ENCODE results near the gene TIGAR.

TIGAR gene

DNA sequence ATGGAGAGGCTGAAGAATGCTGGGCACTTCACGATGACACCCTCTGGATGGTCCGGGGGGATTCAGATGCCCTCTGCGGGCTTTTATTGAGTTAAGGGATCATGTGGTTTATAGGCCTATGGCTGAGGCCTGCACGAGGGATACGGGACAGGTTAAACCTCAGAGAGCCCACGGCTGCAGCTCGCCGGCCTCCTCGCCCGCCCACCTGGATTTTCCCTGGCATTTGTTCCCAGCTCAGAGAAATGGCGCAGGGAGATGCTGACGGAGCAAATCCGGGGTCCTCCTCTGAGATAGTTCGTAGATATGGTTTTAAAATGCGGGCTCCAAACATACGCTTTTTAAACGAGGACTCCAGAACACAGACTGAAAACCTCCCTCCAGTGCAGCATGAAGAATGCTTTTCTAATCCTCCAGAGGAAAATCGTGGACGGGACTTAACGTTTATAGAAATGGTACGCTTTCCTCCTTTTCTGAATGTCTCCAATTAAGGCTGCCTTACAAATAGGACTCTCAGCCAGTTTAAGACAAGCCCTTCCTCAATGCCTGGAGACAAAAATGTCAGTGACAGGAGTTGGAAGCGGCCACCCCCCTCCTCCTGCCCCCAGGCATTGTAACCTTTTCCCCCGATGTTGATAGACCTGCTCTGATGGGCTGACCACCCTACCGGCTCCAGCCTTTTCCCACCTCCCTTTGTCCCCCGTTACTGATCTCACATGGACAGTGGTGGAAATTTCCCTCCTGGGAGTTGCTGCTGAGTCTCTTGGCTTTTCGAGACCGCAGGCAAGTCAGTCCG, 30.8 kb upstream of the TIGAR start:
- TF ChIP-seq TCF12 (IDR thresholded peaks at IDR 0.05; ENCODE audit: low read depth) (no peak), CREB1 (IDR thresholded peaks at IDR 0.05; ENCODE audit: low read depth) (no peak), FOXM1 (IDR thresholded peaks at IDR 0.05; ENCODE audit: borderline replicate concordance, low read depth) (no peak), NFIC (IDR thresholded peaks at IDR 0.05) (no peak), TAF1 (IDR thresholded peaks at IDR 0.05; ENCODE audit: low read depth) (no peak), EGR1 (IDR thresholded peaks at IDR 0.05) (no peak), EP300 (IDR thresholded peaks at IDR 0.05; ENCODE audit: borderline replicate concordance) (no peak), CEBPB (IDR thresholded peaks at IDR 0.05) (no peak), ZBTB7A (IDR thresholded peaks at IDR 0.05; ENCODE audit: low read depth) (no peak), RAD21 (IDR thresholded peaks at IDR 0.05; ENCODE audit: low read depth) (no peak), TEAD4 (IDR thresholded peaks at IDR 0.05) (no peak), YY1 (IDR thresholded peaks at IDR 0.05; ENCODE audit: low read depth) (no peak)
- TF ChIP-seq, protein P1, sequence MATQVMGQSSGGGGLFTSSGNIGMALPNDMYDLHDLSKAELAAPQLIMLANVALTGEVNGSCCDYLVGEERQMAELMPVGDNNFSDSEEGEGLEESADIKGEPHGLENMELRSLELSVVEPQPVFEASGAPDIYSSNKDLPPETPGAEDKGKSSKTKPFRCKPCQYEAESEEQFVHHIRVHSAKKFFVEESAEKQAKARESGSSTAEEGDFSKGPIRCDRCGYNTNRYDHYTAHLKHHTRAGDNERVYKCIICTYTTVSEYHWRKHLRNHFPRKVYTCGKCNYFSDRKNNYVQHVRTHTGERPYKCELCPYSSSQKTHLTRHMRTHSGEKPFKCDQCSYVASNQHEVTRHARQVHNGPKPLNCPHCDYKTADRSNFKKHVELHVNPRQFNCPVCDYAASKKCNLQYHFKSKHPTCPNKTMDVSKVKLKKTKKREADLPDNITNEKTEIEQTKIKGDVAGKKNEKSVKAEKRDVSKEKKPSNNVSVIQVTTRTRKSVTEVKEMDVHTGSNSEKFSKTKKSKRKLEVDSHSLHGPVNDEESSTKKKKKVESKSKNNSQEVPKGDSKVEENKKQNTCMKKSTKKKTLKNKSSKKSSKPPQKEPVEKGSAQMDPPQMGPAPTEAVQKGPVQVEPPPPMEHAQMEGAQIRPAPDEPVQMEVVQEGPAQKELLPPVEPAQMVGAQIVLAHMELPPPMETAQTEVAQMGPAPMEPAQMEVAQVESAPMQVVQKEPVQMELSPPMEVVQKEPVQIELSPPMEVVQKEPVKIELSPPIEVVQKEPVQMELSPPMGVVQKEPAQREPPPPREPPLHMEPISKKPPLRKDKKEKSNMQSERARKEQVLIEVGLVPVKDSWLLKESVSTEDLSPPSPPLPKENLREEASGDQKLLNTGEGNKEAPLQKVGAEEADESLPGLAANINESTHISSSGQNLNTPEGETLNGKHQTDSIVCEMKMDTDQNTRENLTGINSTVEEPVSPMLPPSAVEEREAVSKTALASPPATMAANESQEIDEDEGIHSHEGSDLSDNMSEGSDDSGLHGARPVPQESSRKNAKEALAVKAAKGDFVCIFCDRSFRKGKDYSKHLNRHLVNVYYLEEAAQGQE (IDR thresholded peaks at IDR 0.05; ENCODE audit: low read depth) = no peak
- TF ChIP-seq, protein P2, sequence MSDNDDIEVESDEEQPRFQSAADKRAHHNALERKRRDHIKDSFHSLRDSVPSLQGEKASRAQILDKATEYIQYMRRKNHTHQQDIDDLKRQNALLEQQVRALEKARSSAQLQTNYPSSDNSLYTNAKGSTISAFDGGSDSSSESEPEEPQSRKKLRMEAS (IDR thresholded peaks at IDR 0.05) = no peak
- TF ChIP-seq, protein P3, sequence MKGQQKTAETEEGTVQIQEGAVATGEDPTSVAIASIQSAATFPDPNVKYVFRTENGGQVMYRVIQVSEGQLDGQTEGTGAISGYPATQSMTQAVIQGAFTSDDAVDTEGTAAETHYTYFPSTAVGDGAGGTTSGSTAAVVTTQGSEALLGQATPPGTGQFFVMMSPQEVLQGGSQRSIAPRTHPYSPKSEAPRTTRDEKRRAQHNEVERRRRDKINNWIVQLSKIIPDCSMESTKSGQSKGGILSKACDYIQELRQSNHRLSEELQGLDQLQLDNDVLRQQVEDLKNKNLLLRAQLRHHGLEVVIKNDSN (IDR thresholded peaks at IDR 0.05) = no peak

DNA sequence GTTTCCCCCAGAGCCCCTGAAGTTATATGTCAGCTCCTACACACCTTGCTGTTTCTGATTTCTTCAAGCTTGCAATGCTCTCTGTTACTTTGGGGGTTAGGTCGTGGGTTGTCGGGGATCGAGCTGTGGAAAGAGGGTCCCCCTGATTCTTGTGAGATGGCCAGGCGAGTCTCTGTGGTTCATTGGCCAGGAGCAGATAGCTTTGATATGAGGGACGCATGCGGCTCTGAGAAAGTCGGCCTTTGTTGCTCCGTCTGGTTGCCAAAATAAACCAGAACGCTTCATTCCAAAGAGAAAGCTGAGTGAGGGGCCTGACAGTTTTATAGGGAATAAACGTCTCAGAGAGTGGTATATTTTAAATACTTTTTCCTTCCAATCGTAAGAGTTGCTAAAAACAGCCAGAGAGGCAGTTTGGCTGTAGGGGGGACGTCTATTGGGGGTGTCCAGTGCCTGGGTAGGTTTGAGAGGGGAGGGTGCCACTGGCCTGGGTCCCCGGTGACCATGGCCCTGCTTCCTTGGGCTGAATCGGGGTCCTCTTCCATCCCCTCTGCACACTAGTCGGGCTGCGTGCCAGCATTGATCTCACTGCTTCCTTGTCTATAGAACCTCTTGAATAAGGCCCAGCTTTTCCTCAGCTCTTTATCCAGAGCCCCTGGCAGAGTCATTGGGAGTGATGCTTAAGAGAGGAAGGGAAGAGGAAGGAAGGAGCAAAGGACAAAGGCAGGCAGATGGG, 28.5 kb upstream of the TIGAR start:
- TF ChIP-seq CREB1 (IDR thresholded peaks at IDR 0.05; ENCODE audit: low read depth) = no peak
- TF ChIP-seq EP300 (IDR thresholded peaks at IDR 0.05; ENCODE audit: borderline replicate concordance) = no peak
- TF ChIP-seq TCF12 (IDR thresholded peaks at IDR 0.05; ENCODE audit: low read depth) = no peak
- TF ChIP-seq YY1 (IDR thresholded peaks at IDR 0.05; ENCODE audit: low read depth) = no peak
- TF ChIP-seq EGR1 (IDR thresholded peaks at IDR 0.05) = no peak
- TF ChIP-seq, protein P2 (IDR thresholded peaks at IDR 0.05) = no peak
- TF ChIP-seq TAF1 (IDR thresholded peaks at IDR 0.05; ENCODE audit: low read depth) = no peak

DNA sequence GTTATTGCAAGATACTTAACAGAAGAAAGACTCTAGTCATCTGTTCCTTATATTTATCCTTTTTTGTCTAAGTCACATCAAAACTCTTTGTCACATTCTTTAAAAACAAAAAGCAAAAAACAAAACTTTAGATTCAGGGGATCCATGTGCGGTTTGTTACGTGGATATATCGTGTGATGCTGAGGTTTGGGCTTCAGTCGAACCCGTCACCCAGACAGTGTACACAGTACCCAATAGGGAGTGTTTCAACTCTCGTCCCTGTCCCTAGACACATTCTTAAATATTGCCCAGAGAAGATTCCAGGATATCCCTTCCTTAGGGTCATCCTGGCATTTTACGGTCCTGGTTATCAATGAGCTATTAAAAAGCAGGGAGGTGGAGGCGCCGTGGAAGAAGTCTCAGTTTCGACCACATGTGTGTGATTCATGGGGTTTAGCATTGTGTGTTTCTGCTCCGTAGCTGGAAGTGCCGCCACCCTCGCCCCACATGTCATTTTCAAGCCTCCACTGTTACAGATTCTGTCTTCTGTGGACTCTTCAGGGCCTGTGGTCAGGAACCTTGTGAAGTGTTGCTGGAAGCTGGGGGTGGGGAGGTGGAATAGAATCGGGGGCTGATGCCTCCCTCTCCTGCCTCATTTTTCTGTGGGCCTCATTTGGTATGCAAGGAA, 27.6 kb upstream of the TIGAR start:
- TF ChIP-seq TAF1 (IDR thresholded peaks at IDR 0.05; ENCODE audit: low read depth) (no peak), NFIC (IDR thresholded peaks at IDR 0.05) (no peak), CREB1 (IDR thresholded peaks at IDR 0.05; ENCODE audit: low read depth) (no peak), EP300 (IDR thresholded peaks at IDR 0.05; ENCODE audit: borderline replicate concordance) (no peak), FOXM1 (IDR thresholded peaks at IDR 0.05; ENCODE audit: borderline replicate concordance, low read depth) (no peak), YY1 (IDR thresholded peaks at IDR 0.05; ENCODE audit: low read depth) (no peak), TEAD4 (IDR thresholded peaks at IDR 0.05) (no peak), CEBPB (IDR thresholded peaks at IDR 0.05) (no peak), RAD21 (IDR thresholded peaks at IDR 0.05; ENCODE audit: low read depth) (no peak)
- TF ChIP-seq, protein P2 (IDR thresholded peaks at IDR 0.05) = no peak
- TF ChIP-seq, protein P1 (IDR thresholded peaks at IDR 0.05; ENCODE audit: low read depth) = no peak
- TF ChIP-seq, protein P3 (IDR thresholded peaks at IDR 0.05) = no peak

DNA sequence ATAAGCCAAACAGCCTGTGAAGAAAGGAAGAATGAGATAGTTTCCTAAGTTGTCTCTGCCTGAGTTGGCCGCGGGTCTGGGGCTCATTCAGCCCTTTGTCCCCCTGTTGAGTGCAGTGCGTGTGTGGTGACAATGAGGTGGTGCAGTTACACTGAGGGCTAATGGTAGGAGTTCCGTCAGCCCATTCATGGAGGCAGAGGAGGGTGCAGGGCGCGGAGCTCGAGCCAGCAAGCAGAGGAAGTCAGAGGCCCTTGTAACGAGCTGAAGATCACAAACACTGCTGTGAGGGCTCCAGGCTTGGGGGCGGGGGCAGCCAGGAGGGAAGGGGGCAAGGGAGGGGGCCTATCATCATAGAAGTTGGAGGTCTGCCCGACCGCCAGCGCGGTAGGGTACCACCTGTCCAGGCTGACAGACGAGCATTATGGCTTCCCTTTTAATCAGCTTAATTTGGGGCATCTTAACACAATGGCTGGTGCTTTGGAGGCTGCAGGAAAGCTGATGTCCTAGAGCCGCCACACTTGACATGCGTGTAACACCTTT, 27.0 kb upstream of the TIGAR start:
- TF ChIP-seq, protein P1 (IDR thresholded peaks at IDR 0.05; ENCODE audit: low read depth) = no peak
- TF ChIP-seq TEAD4 (IDR thresholded peaks at IDR 0.05) (no peak), ZBTB7A (IDR thresholded peaks at IDR 0.05; ENCODE audit: low read depth) (no peak), CEBPB (IDR thresholded peaks at IDR 0.05) (no peak), CREB1 (IDR thresholded peaks at IDR 0.05; ENCODE audit: low read depth) (no peak), EP300 (IDR thresholded peaks at IDR 0.05; ENCODE audit: borderline replicate concordance) (no peak), YY1 (IDR thresholded peaks at IDR 0.05; ENCODE audit: low read depth) (no peak), EGR1 (IDR thresholded peaks at IDR 0.05) (no peak)
- TF ChIP-seq, protein P3 (IDR thresholded peaks at IDR 0.05) = no peak

All from Ishikawa (cell line).